Mesenchymal stem cell (in vitro differentiated cells and primary cell): Measurements from ENCODE around the gene BZW1.

Experiments used
- DNase-seq: peaks from one replicate; pipeline ENCODE4 v3.0.0-alpha.2; 2013
- H2AFZ ChIP-seq: one replicate; pipeline ENCODE4 v1.6.1; 2013; ENCODE audit warnings: low read depth, mild to moderate bottlenecking, control low read depth, inconsistent platforms, low read length, moderate library complexity
- H2AK5ac ChIP-seq: 2 replicates; pipeline ENCODE4 v1.6.1; 2013; ENCODE audit warnings: low read length, moderate library complexity, mild to moderate bottlenecking, inconsistent platforms; ENCODE audit not compliant: severe bottlenecking
- H2BK120ac ChIP-seq: one replicate; pipeline ENCODE4 v1.6.1; 2013; ENCODE audit warnings: low read depth, mild to moderate bottlenecking, inconsistent platforms, low read length, moderate library complexity
- H2BK12ac ChIP-seq, 2 experiments: one replicate each; pipeline ENCODE4 v1.6.1; 2013; ENCODE audit warnings: inconsistent platforms in 2 of 2, low read length in 2 of 2, mild to moderate bottlenecking in 2 of 2, moderate library complexity in 2 of 2, control low read depth in 1 of 2
- H2BK15ac ChIP-seq: one replicate; pipeline ENCODE4 v1.6.1; 2013; ENCODE audit warnings: mild to moderate bottlenecking, low read depth, inconsistent platforms; ENCODE audit not compliant: poor library complexity, severe bottlenecking
- H2BK5ac ChIP-seq: 2 replicates; pipeline ENCODE4 v1.6.1; 2013; ENCODE audit warnings: low read depth, mild to moderate bottlenecking, low read length, control low read depth, inconsistent platforms; ENCODE audit not compliant: poor library complexity, severe bottlenecking
- H3K14ac ChIP-seq, 2 experiments: one replicate each; pipeline ENCODE4 v1.6.1; 2013; ENCODE audit warnings: inconsistent platforms in 2 of 2, low read length in 2 of 2, control low read depth in 1 of 2, mild to moderate bottlenecking in 1 of 2, moderate library complexity in 1 of 2
- H3K18ac ChIP-seq, 2 experiments: one replicate each; pipeline ENCODE4 v1.6.1; 2013; ENCODE audit warnings: inconsistent platforms in 2 of 2, low read length in 2 of 2, control low read depth in 1 of 2, low read depth in 1 of 2, mild to moderate bottlenecking in 1 of 2
- H3K23ac ChIP-seq, 2 experiments: one replicate each; pipeline ENCODE4 v1.6.1; 2013; ENCODE audit warnings: inconsistent platforms in 2 of 2, low read length in 2 of 2, mild to moderate bottlenecking in 2 of 2, moderate library complexity in 2 of 2, control low read depth in 1 of 2
- H3K27ac ChIP-seq: 2 replicates; pipeline ENCODE4 v1.5.1; 2013; ENCODE audit warnings: mild to moderate bottlenecking, moderate library complexity, low read length, control low read depth, inconsistent platforms; ENCODE audit not compliant: poor library complexity, severe bottlenecking
- H3K27me3 ChIP-seq, 2 experiments: 2 replicates each; pipeline versions ENCODE4 v1.6.1 to v1.7.0; 2013; ENCODE audit warnings: low read length in 2 of 2, mild to moderate bottlenecking in 2 of 2, moderate library complexity in 2 of 2, control low read depth in 1 of 2, inconsistent platforms in 1 of 2; ENCODE audit not compliant: control insufficient read depth in 1 of 2, insufficient read depth in 1 of 2
- H3K36me3 ChIP-seq, 2 experiments: 2 replicates each; pipeline versions ENCODE4 v1.6.1 to v1.7.0; 2013; ENCODE audit warnings: low read length in 2 of 2, control low read depth in 1 of 2, inconsistent platforms in 1 of 2, low read depth in 1 of 2, mild to moderate bottlenecking in 1 of 2; ENCODE audit not compliant: insufficient read depth in 2 of 2, control insufficient read depth in 1 of 2
- H3K4ac ChIP-seq, 2 experiments: one replicate each; pipeline ENCODE4 v1.6.1; 2013; ENCODE audit warnings: inconsistent platforms in 2 of 2, low read length in 2 of 2, mild to moderate bottlenecking in 2 of 2, moderate library complexity in 2 of 2, control low read depth in 1 of 2, low read depth in 1 of 2
- H3K4me1 ChIP-seq: 2 replicates; pipeline ENCODE4 v1.6.1; 2013; ENCODE audit warnings: low read depth, low read length, control low read depth; ENCODE audit not compliant: control insufficient read depth, insufficient read depth
- H3K4me2 ChIP-seq: 2 replicates; pipeline ENCODE4 v1.6.1; 2013; ENCODE audit warnings: low read length, mild to moderate bottlenecking, inconsistent platforms; ENCODE audit not compliant: poor library complexity, severe bottlenecking
- H3K4me3 ChIP-seq, 2 experiments: 2 replicates each; pipeline versions ENCODE4 v1.5.1 to v1.7.0; 2013; ENCODE audit warnings: low read length in 2 of 2, mild to moderate bottlenecking in 2 of 2, control low read depth in 1 of 2, low read depth in 1 of 2; ENCODE audit not compliant: insufficient read depth in 1 of 2
- H3K79me1 ChIP-seq: replicated peaks from 2 replicates; pipeline ENCODE4 v1.6.1; 2013; ENCODE audit warnings: mild to moderate bottlenecking, control low read depth, low read length, inconsistent platforms; ENCODE audit not compliant: poor library complexity, severe bottlenecking
- H3K9ac ChIP-seq: 2 replicates; pipeline ENCODE4 v1.7.0; 2013; ENCODE audit warnings: mild to moderate bottlenecking, low read length, moderate library complexity
- H3K9me3 ChIP-seq: 2 replicates; pipeline ENCODE4 v1.7.0; 2013; ENCODE audit warnings: mild to moderate bottlenecking, low read length; ENCODE audit not compliant: control insufficient read depth
- H4K8ac ChIP-seq: one replicate; pipeline ENCODE4 v1.6.1; 2013; ENCODE audit warnings: inconsistent platforms, mild to moderate bottlenecking, low read length, moderate library complexity
- H4K91ac ChIP-seq: one replicate; pipeline ENCODE4 v1.6.1; 2013; ENCODE audit warnings: mild to moderate bottlenecking, low read length, inconsistent platforms
- WGBS: methylation state at CpG from one replicate; pipeline ENCODE4 v1.1.7; 2013; ENCODE audit warnings: mixed read lengths; 5-methylcytosine and 5-hydroxymethylcytosine counted together

BZW1 gene

GRCh38 chr2:200829258-200829655 lies 17.5 kb downstream of the BZW1 start:
- Histone ChIP-seq H2BK120ac (no peak overlapping the region), H2BK5ac (no peak overlapping the region), H3K4me3 (no peak overlapping the region), H3K4me2 (no peak overlapping the region), H3K4ac (no peak overlapping the region), H3K9me3 (no peaks in the 10 kb centered on the region), H4K8ac (no peak overlapping the region), H4K91ac (no peak overlapping the region), H3K79me1 (no peaks in the 10 kb centered on the region), H3K27ac (no peak overlapping the region), H3K4me1 (no peaks in the 10 kb centered on the region), H3K27me3 (no peaks in the 10 kb centered on the region), H3K18ac (no peak overlapping the region), H2AK5ac (no peak overlapping the region), H3K9ac (no peak overlapping the region), H3K14ac (no peak overlapping the region), H2BK12ac (no peak overlapping the region), H3K23ac (no peak overlapping the region), H3K36me3 (peaks cover 0 to 20% of the 10 kb centered on the region in 2 experiments), H2BK15ac (no peak overlapping the region), H2AFZ (no peak overlapping the region)
- WGBS = 97% methylated on average over 2 of the region's 2 CpGs
- DNase-seq = no peak

DNA sequence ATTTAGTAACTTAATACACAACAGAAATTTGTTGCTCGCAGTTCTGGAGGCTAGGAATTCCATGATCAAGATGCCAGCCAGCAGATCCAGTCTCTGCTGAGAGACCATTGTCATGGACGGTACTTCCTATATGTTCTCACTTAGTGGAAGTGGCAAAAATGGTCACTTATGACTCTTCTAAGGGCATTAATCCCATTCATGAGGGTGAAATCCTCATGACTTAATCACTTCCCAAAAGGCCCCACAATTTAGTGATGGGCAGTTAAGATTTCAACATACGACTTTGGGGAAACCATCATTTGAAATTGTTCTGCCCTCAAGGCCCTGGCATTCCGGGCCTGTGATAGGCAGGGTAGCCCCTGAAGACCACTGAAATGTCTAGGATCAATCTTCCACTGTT lies 23.0 kb downstream of the BZW1 start:
- no peak overlapping the region for H4K8ac ChIP-seq
- H3K9me3 ChIP-seq = peaks cover 13% of the 10 kb centered on the region
- no peaks in the 10 kb centered on the region for H3K36me3 ChIP-seq
- no peak overlapping the region for H3K18ac ChIP-seq
- no peak overlapping the region for H2BK5ac ChIP-seq
- H3K9ac ChIP-seq = no peak overlapping the region
- no peaks in the 10 kb centered on the region for H3K79me1 ChIP-seq
- no peak overlapping the region for H3K27ac ChIP-seq
- no peaks in the 10 kb centered on the region for H3K27me3 ChIP-seq
- no peak for DNase-seq
- no peak overlapping the region for H3K4me3 ChIP-seq
- H3K4me2 ChIP-seq = no peak overlapping the region
- H3K14ac ChIP-seq = no peak overlapping the region
- H3K4me1 ChIP-seq = no peaks in the 10 kb centered on the region
- H2BK15ac ChIP-seq = no peak overlapping the region
- no peak overlapping the region for H2AFZ ChIP-seq
- H2BK120ac ChIP-seq = no peak overlapping the region
- no peak overlapping the region for H2BK12ac ChIP-seq
- H3K23ac ChIP-seq = no peak overlapping the region
- no peak overlapping the region for H3K4ac ChIP-seq
- WGBS = 92% methylated on average over 4 of the region's 4 CpGs
- H2AK5ac ChIP-seq = no peak overlapping the region
- H4K91ac ChIP-seq = no peak overlapping the region

GRCh38 chr2:200839513-200839912 lies 27.8 kb downstream of the BZW1 start:
- H3K36me3 ChIP-seq = no peaks in the 10 kb centered on the region
- no peak overlapping the region for H4K91ac ChIP-seq
- H2AFZ ChIP-seq = no peak overlapping the region
- no peak overlapping the region for H3K9ac ChIP-seq
- no peak overlapping the region for H4K8ac ChIP-seq
- no peak overlapping the region for H2BK120ac ChIP-seq
- H3K4me1 ChIP-seq = no peaks in the 10 kb centered on the region
- H3K23ac ChIP-seq = no peak overlapping the region
- no peak overlapping the region for H3K18ac ChIP-seq
- no peak overlapping the region for H2BK5ac ChIP-seq
- H2AK5ac ChIP-seq = no peak overlapping the region
- 77% methylated on average over 3 of the region's 3 CpGs for WGBS
- H3K4me3 ChIP-seq = no peak overlapping the region
- peaks cover 13% of the 10 kb centered on the region for H3K9me3 ChIP-seq
- H2BK12ac ChIP-seq = no peak overlapping the region
- H3K4me2 ChIP-seq = no peak overlapping the region
- H3K79me1 ChIP-seq = no peaks in the 10 kb centered on the region
- no peak overlapping the region for H3K4ac ChIP-seq
- no peak overlapping the region for H3K14ac ChIP-seq
- no peaks in the 10 kb centered on the region for H3K27me3 ChIP-seq
- no peak overlapping the region for H3K27ac ChIP-seq
- DNase-seq = no peak
- no peak overlapping the region for H2BK15ac ChIP-seq

DNA sequence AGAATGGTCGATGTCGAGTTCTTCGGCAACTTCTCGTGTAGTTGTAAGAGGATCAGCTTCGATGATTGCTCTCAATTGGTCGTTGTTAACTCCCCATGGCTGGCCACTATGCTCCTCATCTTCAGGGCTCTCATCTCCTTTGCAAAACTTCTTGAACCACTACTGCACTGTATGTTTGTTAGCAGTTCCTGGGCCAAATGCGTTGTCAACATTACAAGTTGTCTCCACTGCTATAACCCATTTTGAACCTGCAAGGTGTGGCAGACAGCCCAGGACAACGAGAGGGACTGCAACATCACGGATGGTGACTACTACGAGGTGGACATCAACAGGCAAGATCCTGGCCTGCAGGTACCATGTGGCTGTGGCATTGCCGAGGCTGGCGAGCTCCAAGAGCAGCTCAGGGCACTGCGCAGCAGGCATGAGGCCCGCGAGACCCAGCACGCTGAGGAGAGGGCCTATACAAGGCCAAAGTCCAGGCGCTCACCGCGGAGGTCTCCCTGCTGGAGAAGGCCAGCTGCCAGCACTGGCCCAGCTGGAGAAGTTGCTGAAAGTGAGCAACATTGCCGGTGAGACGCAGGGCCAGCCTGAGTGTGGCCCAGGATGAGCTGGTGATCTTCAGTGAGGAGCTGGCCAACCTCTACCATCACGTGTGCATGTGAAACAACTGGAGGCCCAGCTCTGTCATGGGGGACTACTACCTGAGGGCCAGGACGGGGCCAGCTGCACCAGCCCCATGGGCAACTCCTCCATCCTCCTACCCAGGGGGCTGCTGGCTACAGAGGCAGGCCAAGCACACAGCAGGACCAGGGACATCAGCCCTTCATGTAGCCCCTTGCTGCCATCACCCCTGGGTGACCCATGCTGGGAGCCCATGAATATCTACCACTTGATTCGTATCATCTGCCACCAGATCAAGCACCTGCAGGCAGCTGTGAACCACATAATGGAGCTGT lies 32.6 kb downstream of the BZW1 start:
- Histone ChIP-seq H3K4ac (no peak overlapping the region), H2AK5ac (no peak overlapping the region), H3K23ac (no peak overlapping the region), H2AFZ (no peak overlapping the region), H3K14ac (no peak overlapping the region), H3K4me3 (no peak overlapping the region), H4K8ac (no peak overlapping the region), H3K9ac (no peak overlapping the region), H3K4me2 (no peak overlapping the region), H2BK15ac (no peak overlapping the region), H2BK12ac (no peak overlapping the region), H3K9me3 (no peaks in the 10 kb centered on the region), H3K79me1 (no peaks in the 10 kb centered on the region), H3K27me3 (no peaks in the 10 kb centered on the region), H3K4me1 (no peaks in the 10 kb centered on the region), H4K91ac (no peak overlapping the region), H3K36me3 (no peaks in the 10 kb centered on the region), H2BK5ac (no peak overlapping the region), H3K27ac (no peak overlapping the region), H3K18ac (no peak overlapping the region), H2BK120ac (no peak overlapping the region)
- 93% methylated on average over 24 of the region's 24 CpGs for WGBS
- DNase-seq = no peak
